Naive thymus-derived CD4-positive, alpha-beta T cell (primary cell): ENCODE results near the gene SHD. TPM values are rescaled to one million over a fixed set of nuclear protein-coding genes. Genes with fewer than 3 reads are reported as not detected.

Experiments
- ATAC-seq: fragments of 150-1000 bp; cut with Tn5 transposase; 2 replicates; pipeline ENCODE4 v1.10.0; 2021; ENCODE audit warnings: mild to moderate bottlenecking, moderate library complexity
- CTCF ChIA-PET: fragments of 350-600 bp; sonication (Branson Sonifier 250); formaldehyde crosslinking; loops from one replicate; lab custom pipeline; 2021; ENCODE audit warnings: antibody characterized with exemption; lab: Charles Lee
- POLR2A ChIA-PET: fragments of 350-600 bp; sonication (Branson Sonifier 250); formaldehyde crosslinking; loops from one replicate; lab custom pipeline; 2021; ENCODE audit warnings: antibody characterized with exemption, inconsistent platforms; lab: Charles Lee
- DNase-seq, 9 donors: peaks; one replicate each; pipeline versions ENCODE4 v3.0.0 to v3.0.0-alpha.2; 2020 to 2022; ENCODE audit warnings: mixed read lengths in 1 of 9
- H3K27ac ChIP-seq: one replicate; pipeline ENCODE4 v1.7.0; 2013; ENCODE audit warnings: mild to moderate bottlenecking, low read depth, low read length, moderate library complexity
- H3K27me3 ChIP-seq, 2 donors: one replicate each; pipeline ENCODE4 v1.7.0; 2013; ENCODE audit warnings: low read length in 2 of 2, mild to moderate bottlenecking in 2 of 2, moderate library complexity in 2 of 2; ENCODE audit not compliant: control insufficient read depth in 2 of 2, insufficient read depth in 2 of 2
- H3K36me3 ChIP-seq, 3 experiments: 1 replicate in 2 of 3; 2 replicates in 1 of 3; pipeline ENCODE4 v1.7.0; 2013; ENCODE audit warnings: low read length in 3 of 3, mild to moderate bottlenecking in 3 of 3, moderate library complexity in 1 of 3; ENCODE audit not compliant: insufficient read depth in 3 of 3, control insufficient read depth in 2 of 3
- H3K4me1 ChIP-seq, 2 donors: one replicate each; pipeline ENCODE4 v1.7.0; 2013; ENCODE audit warnings: low read length in 2 of 2, mild to moderate bottlenecking in 2 of 2, moderate library complexity in 1 of 2; ENCODE audit not compliant: control insufficient read depth in 2 of 2, insufficient read depth in 2 of 2
- H3K4me3 ChIP-seq: 2 replicates; pipeline ENCODE4 v1.7.0; 2013; ENCODE audit warnings: mild to moderate bottlenecking, low read length
- H3K9me3 ChIP-seq, 3 experiments: 1 replicate in 2 of 3; 2 replicates in 1 of 3; pipeline ENCODE4 v1.7.0; 2013; ENCODE audit warnings: low read length in 3 of 3; ENCODE audit not compliant: control insufficient read depth in 2 of 3
- H3K27ac Mint-ChIP-seq, 9 donors: one replicate each; pipeline ENCODE4 v1.8.0; 2020 to 2022; ENCODE audit warnings: mixed read lengths in 9 of 9, mild to moderate bottlenecking in 8 of 9, moderate library complexity in 5 of 9, inconsistent platforms in 2 of 9
- H3K27me3 Mint-ChIP-seq, 5 donors: one replicate each; pipeline ENCODE4 v1.8.0; 2021 to 2022; ENCODE audit warnings: mixed read lengths in 5 of 5, mild to moderate bottlenecking in 1 of 5
- H3K36me3 Mint-ChIP-seq, 5 donors: one replicate each; pipeline ENCODE4 v1.8.0; 2020 to 2022; ENCODE audit warnings: mixed read lengths in 5 of 5, mild to moderate bottlenecking in 3 of 5, inconsistent platforms in 1 of 5
- H3K4me1 Mint-ChIP-seq, 7 donors: one replicate each; pipeline ENCODE4 v1.8.0; 2020 to 2022; ENCODE audit warnings: mixed read lengths in 7 of 7, mild to moderate bottlenecking in 3 of 7, inconsistent platforms in 1 of 7
- H3K4me3 Mint-ChIP-seq, 10 donors: one replicate each; pipeline ENCODE4 v1.8.0; 2020 to 2022; ENCODE audit warnings: mild to moderate bottlenecking in 10 of 10, mixed read lengths in 10 of 10, moderate library complexity in 6 of 10, inconsistent platforms in 2 of 10
- H3K9me3 Mint-ChIP-seq, 11 donors: one replicate each; pipeline ENCODE4 v1.8.0; 2020 to 2022; ENCODE audit warnings: mixed read lengths in 11 of 11, mild to moderate bottlenecking in 4 of 11, inconsistent platforms in 1 of 11, moderate library complexity in 1 of 11
- intact Hi-C, 2 donors: fragments of 100-400 bp; cut with micrococcal nuclease; formaldehyde crosslinking; loops; one replicate each; pipeline ENCODE4 v1.15.1; 2023
- polyA plus RNA-seq, 2 donors: library from polyadenylated mRNA; unstranded; fragments of 300-500 nt; fragmentation: Illumina TruSeq; gene quantifications; one replicate each; pipeline ENCODE4 v1.2.3, GENCODE V29; 2021
- total RNA-seq, 6 experiments: library from RNA in 5 of 6; stranded (reverse) in 5 of 6; gene quantifications; 1 replicate in 5 of 6; 2 replicates in 1 of 6; pipeline ENCODE4 v1.2.3 and lab custom pipeline; 2021 to 2026

The SHD gene
- total and polyA plus RNA-seq, 7 experiments from 2014 or later: 2.3 TPM; not detected in 6

GRCh38 chr19:4322942-4323665 lies 44.0 kb downstream of the SHD start:
- Mint-ChIP-seq H3K36me3 (peaks cover 0 to 28% (median 0%) of the 10 kb centered on the region in 5 donors), H3K4me1 (peaks cover 16 to 27% (median 20%) of the 10 kb centered on the region in 7 donors), H3K9me3 (peaks cover 0 to 19% (median 0%) of the 10 kb centered on the region in 11 donors), H3K27me3 (no peaks in the 10 kb centered on the region), H3K27ac (no peak overlapping the region), H3K4me3 (no peak overlapping the region)
- Histone ChIP-seq H3K27me3 (no peaks in the 10 kb centered on the region), H3K36me3 (no peaks in the 10 kb centered on the region), H3K9me3 (no peaks in the 10 kb centered on the region), H3K27ac (no peak overlapping the region), H3K4me3 (no peak overlapping the region), H3K4me1 (peaks cover 11 to 14% of the 10 kb centered on the region in 2 donors)
- no peak for DNase-seq
- ChIA-PET CTCF (interaction anchor here (0.6 kb wide), 1 partner anchor 459 kb away, joined by 4 read pairs; no protein-coding TSS in a partner anchor), POLR2A (interaction anchor here (0.9 to 1.4 kb wide), 4 partner anchors 20 to 56 kb away, joined by 3 to 8 read pairs (median 4); partner anchors contain the start of gene MPND)
- ATAC-seq: no peak
- intact Hi-C loops: no loop called here

- peaks cover 11 to 14% of the 10 kb centered on the region in 2 donors for H3K4me1 ChIP-seq
- Mint-ChIP-seq H3K4me3 (peak overlapping the region in 1 of 10 donors; percentile 34), H3K4me1 (peaks cover 16 to 31% (median 23%) of the 10 kb centered on the region in 7 donors), H3K27ac (no peak overlapping the region), H3K27me3 (peaks cover 0 to 4% (median 0%) of the 10 kb centered on the region in 5 donors), H3K36me3 (peaks cover 0 to 24% (median 0%) of the 10 kb centered on the region in 5 donors), H3K9me3 (peaks cover 0 to 19% (median 0%) of the 10 kb centered on the region in 11 donors)
- no peak overlapping the region for H3K4me3 ChIP-seq
- ATAC-seq (no peak), DNase-seq (no peak)
- H3K27me3 ChIP-seq: no peaks in the 10 kb centered on the region
- no peak overlapping the region for H3K27ac ChIP-seq
- H3K36me3 ChIP-seq: no peaks in the 10 kb centered on the region
- CTCF ChIA-PET: no interaction called here
- POLR2A ChIA-PET: interaction anchor here (0.9 to 1.4 kb wide), 2 partner anchors 19 to 56 kb away, joined by 3 to 8 read pairs; partner anchors contain the start of gene MPND
- H3K9me3 ChIP-seq: no peaks in the 10 kb centered on the region
- intact Hi-C loops: no loop called here
Observed at GRCh38 chr19:4323692-4324091, 44.6 kb downstream of the SHD start.

GRCh38 chr19:4324228-4324627 lies 45.2 kb downstream of the SHD start:
- Histone ChIP-seq H3K4me3 (no peak overlapping the region), H3K9me3 (no peaks in the 10 kb centered on the region), H3K36me3 (no peaks in the 10 kb centered on the region), H3K27me3 (no peaks in the 10 kb centered on the region), H3K4me1 (peaks cover 11 to 14% of the 10 kb centered on the region in 2 donors), H3K27ac (no peak overlapping the region)
- no peak for DNase-seq
- ATAC-seq: no peak
- Mint-ChIP-seq H3K4me1 (peaks cover 16 to 30% (median 24%) of the 10 kb centered on the region in 7 donors), H3K9me3 (peaks cover 0 to 17% (median 0%) of the 10 kb centered on the region in 11 donors), H3K4me3 (no peak overlapping the region), H3K36me3 (peaks cover 0 to 19% (median 0%) of the 10 kb centered on the region in 5 donors), H3K27ac (no peak overlapping the region), H3K27me3 (peaks cover 0 to 4% (median 0%) of the 10 kb centered on the region in 5 donors)
- CTCF ChIA-PET: no interaction called here
- intact Hi-C loops: no loop called here
- POLR2A ChIA-PET: no interaction called here

DNA sequence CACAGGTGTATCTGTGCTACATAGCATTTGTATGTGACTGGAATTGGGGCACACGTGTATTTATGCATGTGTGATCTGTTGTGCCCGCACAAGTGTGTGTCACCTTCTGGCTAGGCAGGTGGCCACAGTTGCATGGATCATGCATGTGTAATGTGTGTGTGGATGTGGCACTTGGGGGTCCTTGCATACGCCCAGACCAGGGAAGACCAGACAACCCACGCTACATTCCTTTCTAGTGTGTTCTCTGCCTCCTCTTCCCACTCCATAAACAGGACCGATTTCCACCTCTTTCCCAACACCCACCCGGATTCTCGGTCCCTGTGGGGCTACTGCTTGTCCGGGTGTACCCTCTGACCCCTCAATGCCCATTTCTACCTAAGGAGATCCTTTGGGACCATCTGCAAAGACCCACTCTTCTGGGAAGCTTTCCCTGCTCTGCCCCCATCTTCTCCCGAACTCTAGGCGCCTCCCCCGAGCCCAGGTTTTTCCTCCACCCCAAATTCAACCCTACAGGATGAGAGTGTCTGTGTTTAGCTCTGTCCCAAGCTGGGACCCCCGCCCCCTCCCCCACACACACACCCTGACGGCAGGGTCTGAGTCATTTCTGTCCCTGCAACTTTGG lies 47.3 kb downstream of the SHD start:
- ATAC-seq (no peak), DNase-seq (no peak)
- Mint-ChIP-seq H3K4me3 (peak overlapping the region; percentile 47 to 87 (median 77)), H3K9me3 (peaks cover 0 to 7% (median 0%) of the 10 kb centered on the region in 11 donors), H3K27me3 (peaks cover 0 to 4% (median 0%) of the 10 kb centered on the region in 5 donors), H3K4me1 (peaks cover 8 to 28% (median 24%) of the 10 kb centered on the region in 7 donors), H3K36me3 (peaks cover 0 to 6% (median 0%) of the 10 kb centered on the region in 5 donors), H3K27ac (peak overlapping the region in 3 of 9 donors; percentile 9 to 41 (median 23))
- Histone ChIP-seq H3K9me3 (no peaks in the 10 kb centered on the region), H3K4me1 (peaks cover 11 to 14% of the 10 kb centered on the region in 2 donors), H3K4me3 (no peak overlapping the region), H3K36me3 (no peaks in the 10 kb centered on the region), H3K27me3 (no peaks in the 10 kb centered on the region), H3K27ac (no peak overlapping the region)
- ChIA-PET CTCF (no interaction called here), POLR2A (no interaction called here)
- intact Hi-C loops: loop anchor here in 1 of 2 donors (5.0 kb wide), 2 partner anchors 146 to 889 kb away; partner anchors contain the start of gene HDGFL2

DNA sequence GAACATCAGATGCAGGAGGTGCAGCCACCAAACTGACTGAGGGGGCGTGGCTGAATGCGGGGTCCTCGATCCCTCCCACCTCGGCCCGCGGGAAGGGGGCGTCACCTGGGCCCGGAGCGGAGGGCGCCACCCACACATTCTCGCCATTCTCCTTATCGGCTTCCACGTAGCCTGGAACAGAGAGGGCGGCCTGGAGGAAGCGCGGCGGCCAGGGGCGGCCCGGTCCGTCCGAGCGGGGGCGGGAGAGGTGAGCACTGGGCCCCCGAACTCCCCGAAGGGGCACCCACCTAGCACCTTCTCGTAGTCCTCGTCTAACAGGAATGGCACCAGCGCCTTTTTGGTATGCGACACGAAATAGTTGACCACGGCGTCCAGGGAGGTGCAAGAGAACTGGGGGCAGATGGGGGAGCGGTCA lies 47.8 kb downstream of the SHD start:
- ChIA-PET CTCF (no interaction called here), POLR2A (no interaction called here)
- DNase-seq (peak in 1 of 9 donors; percentile 21), ATAC-seq (no peak)
- intact Hi-C loops: loop anchor here in 1 of 2 donors (5.0 kb wide), 2 partner anchors 145 to 890 kb away; partner anchors contain the start of gene HDGFL2
- Mint-ChIP-seq H3K36me3 (peaks cover 0 to 6% (median 0%) of the 10 kb centered on the region in 5 donors), H3K27me3 (peaks cover 0 to 4% (median 0%) of the 10 kb centered on the region in 5 donors), H3K4me3 (peak overlapping the region; percentile 83 to 90 (median 86)), H3K9me3 (peaks cover 0 to 7% (median 0%) of the 10 kb centered on the region in 11 donors), H3K4me1 (peaks cover 8 to 28% (median 24%) of the 10 kb centered on the region in 7 donors), H3K27ac (peak overlapping the region in 1 of 9 donors; percentile 23)
- Histone ChIP-seq H3K27me3 (no peaks in the 10 kb centered on the region), H3K4me1 (peaks cover 11 to 14% of the 10 kb centered on the region in 2 donors), H3K36me3 (no peaks in the 10 kb centered on the region), H3K27ac (no peak overlapping the region), H3K9me3 (no peaks in the 10 kb centered on the region), H3K4me3 (peak overlapping the region; percentile 61)

DNA sequence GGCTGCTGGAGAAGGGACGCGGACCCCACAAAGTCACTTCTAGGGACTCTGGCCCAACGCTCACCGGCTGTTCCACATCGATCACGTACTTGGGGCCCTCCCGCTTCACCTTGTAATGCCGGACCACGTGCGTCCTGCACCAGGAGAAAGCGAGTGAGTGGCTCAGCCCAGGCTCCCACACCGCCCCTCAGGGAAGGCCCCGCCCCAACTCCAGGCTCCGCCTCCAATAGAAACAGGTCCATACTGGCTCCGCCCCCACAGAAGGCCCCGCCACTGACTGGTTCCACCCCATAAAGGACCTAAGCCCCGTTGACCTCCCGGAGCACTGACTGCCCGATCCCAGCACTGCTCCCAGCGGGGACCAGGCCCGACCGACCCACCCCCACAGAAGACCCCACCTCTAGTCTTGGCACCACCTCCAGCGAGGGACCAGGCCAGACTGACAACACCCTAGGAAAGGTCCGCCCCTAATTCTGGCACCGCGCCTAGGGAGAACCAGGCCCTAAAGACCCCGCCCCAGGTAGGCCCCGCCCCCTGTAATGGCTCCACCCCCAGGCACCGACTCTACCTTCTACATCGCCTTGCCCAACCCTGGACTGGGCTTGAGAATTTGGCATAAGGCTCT lies 48.3 kb downstream of the SHD start:
- Mint-ChIP-seq H3K4me1 (peaks cover 8 to 28% (median 24%) of the 10 kb centered on the region in 7 donors), H3K4me3 (peak overlapping the region; percentile 83 to 90 (median 86)), H3K9me3 (peaks cover 0 to 7% (median 0%) of the 10 kb centered on the region in 11 donors), H3K27me3 (peaks cover 0 to 4% (median 0%) of the 10 kb centered on the region in 5 donors), H3K27ac (peak overlapping the region in 7 of 9 donors; percentile 76 to 98 (median 84)), H3K36me3 (peaks cover 0 to 6% (median 0%) of the 10 kb centered on the region in 5 donors)
- peak overlapping the region; percentile 61 for H3K4me3 ChIP-seq
- H3K4me1 ChIP-seq: peaks cover 11 to 14% of the 10 kb centered on the region in 2 donors
- ATAC-seq (peak; percentile 35), DNase-seq (peak; percentile 41 to 76 (median 59))
- no peaks in the 10 kb centered on the region for H3K9me3 ChIP-seq
- ChIA-PET POLR2A (interaction anchor here (0.7 to 1.3 kb wide), 5 partner anchors 11 to 81 kb away, joined by 3 to 11 read pairs (median 5); partner anchors contain the start of genes MPND, STAP2 and YJU2), CTCF (interaction anchor here (0.8 to 1.0 kb wide), 2 partner anchors 16 to 61 kb away, joined by 4 read pairs; partner anchors contain the start of gene MPND)
- H3K36me3 ChIP-seq: no peaks in the 10 kb centered on the region
- peak overlapping the region; percentile 40 for H3K27ac ChIP-seq
- intact Hi-C loops: loop anchor here in 1 of 2 donors (5.0 kb wide), 2 partner anchors 145 to 890 kb away; partner anchors contain the start of gene HDGFL2
- H3K27me3 ChIP-seq: no peaks in the 10 kb centered on the region
